ENCODE measurements around the gene DNAH2.

- TF ChIP-seq POLR2AphosphoS5 (IDR thresholded peaks at IDR 0.05) (no peak), POLR2A (IDR thresholded peaks at IDR 0.05) (no peak)
Measured at GRCh38 chr17:7875804-7876370, 158.3 kb downstream of the DNAH2 start.
